ENCODE measurements around the gene ISG20L2.

Gene ISG20L2

GRCh38 chr1:156754219-156754618 lies 25.7 kb upstream of the ISG20L2 start:
- no peak for DNase-seq (ENCODE audit: low spot score)

- no peak for DNase-seq (ENCODE audit: low spot score)
Measured at GRCh38 chr1:156752843-156753482, 24.4 kb upstream of the ISG20L2 start.

DNA sequence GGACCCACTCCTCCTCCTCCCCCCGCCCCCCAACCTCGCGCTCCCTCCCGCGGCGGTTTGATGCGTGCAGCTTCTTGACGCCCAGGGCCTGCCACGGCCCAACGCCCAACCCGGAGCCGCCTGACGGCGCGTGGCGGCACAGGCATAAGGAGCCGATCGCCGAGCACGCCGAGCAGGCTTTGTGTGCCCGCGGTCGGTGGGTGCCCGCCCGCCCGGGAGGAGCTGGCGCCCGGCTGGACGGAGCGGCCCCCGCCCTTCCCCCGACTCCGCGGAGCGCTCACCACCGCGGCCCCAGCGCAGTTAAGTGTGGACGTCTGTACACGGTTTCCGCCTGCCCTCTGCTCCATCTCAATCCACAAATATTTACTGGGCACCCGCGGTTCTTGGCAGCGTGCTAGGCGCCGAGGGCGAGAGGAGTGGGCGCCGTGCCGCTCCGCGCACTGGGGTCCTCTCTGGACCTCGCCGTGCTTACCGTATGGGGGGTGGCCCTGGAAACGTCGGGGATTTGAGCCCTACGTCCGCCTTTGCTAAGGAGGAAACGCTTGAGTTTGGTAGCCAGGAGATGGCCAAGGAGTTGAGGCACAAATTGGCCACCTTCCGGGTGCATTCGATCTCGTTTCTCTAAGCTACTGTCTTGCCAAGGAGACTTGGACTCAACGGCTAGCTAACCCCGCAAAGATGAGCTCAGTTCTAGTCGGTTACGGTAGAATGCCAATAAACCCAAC lies 23.4 kb upstream of the ISG20L2 start:
- DNase-seq (ENCODE audit: low spot score): peak; percentile 91

DNA sequence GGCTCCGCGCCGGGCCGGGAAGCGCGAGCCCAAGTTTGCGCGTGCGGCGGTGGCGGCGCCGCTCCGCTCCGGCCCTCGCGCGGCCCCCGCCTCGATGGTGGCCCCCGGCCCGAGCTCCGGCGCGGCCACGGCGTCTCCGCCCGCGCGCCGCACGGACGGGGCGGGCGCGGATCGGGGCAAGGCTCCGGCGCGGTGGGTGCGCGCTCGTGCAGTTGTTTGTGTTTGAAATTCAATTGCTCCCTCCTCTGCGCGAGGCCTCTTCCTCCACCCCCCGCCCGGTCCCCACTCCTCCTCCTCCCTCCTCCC lies 22.8 kb upstream of the ISG20L2 start, which contains the start of gene HDGF:
HDGF (minus strand) TSS at position 225 of the 306 bp plus-strand sequence. CDS start 246 bp downstream, outside the sequence.
- DNase-seq (ENCODE audit: low spot score): no peak

GRCh38 chr1:156750711-156751450 lies 22.3 kb upstream of the ISG20L2 start:
- DNase-seq (ENCODE audit: low spot score): no peak

DNA sequence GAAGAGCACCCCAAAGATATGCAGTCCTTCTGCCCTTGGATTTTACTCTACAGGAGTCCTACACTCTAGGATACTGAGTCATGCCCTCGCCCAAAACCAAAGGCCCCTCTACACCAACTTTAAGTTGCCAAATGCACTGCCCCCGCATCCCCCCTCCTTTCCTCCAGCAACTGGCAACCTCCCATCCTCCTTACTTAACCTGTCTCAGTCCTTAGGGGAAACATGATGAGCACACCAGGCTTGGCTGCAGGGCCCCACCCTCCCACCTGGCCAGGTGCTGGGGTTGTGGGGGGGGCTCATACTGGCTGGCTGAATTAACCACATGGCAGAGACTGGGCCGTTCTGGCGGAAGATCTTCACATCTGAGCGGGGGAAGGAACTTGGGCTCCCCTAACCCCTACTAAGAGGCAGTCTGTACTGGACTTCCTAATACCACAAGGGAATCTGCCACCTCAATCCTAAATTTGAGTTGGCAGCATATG lies 21.7 kb upstream of the ISG20L2 start:
- DNase-seq (ENCODE audit: low spot score): peak; percentile 84

GRCh38 chr1:156749419-156750118 lies 21.0 kb upstream of the ISG20L2 start:
- peak; percentile 59 for DNase-seq (ENCODE audit: low spot score)

DNA sequence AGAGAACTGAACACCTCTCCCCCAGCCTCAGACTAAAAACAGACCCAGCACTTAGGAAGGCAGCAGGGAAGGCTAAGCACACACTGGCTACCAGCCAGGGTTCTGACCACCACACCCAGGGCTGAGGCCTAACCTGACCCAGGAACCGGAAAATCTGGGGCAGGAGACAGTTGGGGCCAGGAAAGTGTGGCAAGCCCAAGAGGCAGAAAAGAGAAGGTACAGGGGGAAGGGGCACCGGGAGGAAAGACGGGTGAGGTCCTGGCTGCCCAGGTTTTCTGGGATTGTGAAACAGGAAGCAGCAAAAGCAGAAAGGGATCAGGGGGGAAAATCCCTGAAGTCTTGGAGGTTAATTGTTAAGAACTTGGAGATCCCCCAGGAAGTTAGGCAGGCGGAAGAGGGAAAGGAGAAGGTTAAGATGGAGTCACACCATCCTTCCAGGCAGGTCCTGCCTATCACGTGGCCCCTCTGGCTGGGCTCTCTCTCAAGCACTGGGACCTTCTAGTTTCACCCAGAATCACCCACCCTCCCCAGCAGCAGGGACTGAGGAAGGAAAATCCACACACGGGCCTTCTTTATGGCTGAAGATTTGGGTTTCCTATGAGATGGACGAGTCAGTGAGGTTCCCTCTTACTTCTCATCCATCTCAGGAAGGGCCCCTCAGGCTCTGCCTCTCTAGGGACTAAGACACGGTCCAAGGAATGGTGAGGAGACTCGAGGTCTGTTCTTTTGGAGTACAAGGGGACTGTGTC lies 20.3 kb upstream of the ISG20L2 start:
- DNase-seq (ENCODE audit: low spot score): peak; percentile 55

DNA sequence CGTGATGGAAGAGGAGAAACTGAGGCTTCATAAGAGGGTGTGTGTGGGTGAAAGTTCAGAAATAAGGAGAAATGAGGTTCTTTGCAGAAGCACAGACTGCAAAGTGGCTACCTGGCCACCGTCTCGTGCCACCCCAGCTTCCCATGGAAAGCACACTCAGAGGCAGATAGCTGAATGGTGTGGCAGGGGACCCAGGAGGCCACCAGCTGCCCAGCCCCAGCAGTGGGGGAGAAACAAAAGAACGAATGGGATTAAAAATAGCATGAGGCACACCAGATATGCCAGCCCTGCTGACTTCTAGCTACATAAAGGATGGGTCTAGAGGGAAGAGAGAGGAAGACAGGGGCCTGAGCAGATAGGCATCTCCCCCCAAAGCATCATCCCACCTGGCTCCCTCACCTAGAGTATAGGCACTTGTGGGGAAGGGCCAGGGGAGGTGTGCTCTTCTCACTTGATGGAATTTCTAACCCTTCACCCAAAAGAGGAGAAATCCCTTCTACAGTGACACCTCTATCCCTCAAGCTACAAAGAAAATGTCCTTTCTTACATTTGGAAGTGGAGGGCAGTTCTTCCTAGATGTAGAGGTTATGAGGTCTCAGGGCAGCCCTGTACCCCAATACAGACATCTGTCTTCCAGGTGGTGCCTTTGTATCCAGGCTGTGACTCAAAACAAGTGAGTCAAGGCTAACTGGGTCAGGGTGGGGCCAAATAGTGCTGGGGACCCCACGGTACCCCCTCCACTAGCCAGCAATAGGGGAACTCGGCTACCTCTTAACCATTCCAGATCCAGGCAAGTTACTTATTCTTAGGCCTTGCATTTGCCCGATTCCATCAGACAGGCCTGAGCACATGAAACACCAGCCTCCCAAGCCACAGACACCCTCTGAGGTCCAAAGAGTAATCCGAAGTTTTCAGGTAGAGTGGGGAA lies 19.4 kb upstream of the ISG20L2 start:
- peak; percentile 70 for DNase-seq (ENCODE audit: low spot score)

GRCh38 chr1:156746728-156747631 lies 18.4 kb upstream of the ISG20L2 start:
- peak; percentile 90 for DNase-seq (ENCODE audit: low spot score)

DNA sequence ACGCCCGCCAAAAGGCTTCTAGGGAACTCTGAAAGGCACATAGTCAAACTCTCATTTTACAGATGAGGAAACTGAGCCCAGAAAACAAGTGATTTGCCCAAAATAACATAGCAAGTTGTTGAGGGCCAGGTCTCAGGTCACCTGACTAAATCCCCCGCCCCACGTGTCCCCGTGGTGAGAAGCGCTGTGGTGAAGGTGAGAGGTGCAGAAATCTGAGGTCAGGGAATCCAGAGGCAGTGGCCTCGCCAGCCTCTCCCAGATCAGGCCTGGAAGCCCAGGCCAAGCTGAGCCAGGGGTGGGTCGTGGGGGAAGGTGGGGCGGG lies 17.8 kb upstream of the ISG20L2 start:
- no peak for DNase-seq (ENCODE audit: low spot score)

DNA sequence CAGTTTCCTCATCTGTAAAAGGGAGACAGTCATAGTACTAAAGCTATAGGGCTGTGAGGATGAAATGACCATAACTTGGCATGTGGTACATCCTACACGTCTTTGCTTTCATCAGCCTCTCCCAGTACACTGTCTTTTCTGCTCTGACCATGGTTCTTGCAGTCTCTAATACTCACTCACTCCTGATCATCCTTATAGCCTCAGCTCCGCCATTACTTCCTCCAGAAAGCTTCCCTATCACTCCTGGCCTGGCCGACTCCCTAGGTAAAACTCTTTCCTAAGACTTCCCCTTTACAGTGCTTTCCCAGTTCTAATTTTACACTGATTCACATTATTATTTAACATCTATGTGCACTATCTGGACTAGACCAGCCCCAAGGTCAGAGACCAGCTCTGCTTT lies 17.3 kb upstream of the ISG20L2 start:
- DNase-seq (ENCODE audit: low spot score): no peak

DNA sequence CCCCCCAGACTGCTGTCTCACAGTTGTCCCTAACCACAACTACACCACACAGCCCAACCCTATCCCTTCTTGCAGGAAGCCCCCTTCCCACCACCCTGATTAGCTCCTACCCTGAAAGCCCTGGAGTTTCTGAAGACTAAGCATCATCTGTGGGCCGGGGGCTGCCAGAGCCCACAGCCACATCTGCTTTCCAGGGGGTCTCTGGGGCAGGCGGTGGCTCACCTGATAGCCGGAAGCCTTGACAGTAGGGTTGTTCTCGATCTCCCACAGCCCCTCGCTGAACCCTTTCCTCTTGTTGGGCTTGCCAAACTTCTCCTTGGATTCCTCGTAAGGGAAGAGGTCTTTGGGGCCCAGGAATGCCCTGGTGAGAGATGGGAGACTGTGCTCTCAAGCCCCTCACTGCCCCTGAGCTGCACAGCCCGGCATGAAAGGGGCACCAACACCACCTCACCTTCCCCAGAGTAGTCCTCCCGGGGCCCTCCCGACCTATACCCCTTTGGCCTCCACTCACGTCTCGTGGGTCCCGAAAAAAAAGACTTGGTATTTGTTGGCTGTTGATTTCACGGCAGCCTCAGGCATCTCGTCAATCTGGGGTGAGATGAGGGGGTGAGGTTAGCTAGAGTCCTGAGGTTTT lies 16.3 kb upstream of the ISG20L2 start:
- DNase-seq (ENCODE audit: low spot score): no peak

DNA sequence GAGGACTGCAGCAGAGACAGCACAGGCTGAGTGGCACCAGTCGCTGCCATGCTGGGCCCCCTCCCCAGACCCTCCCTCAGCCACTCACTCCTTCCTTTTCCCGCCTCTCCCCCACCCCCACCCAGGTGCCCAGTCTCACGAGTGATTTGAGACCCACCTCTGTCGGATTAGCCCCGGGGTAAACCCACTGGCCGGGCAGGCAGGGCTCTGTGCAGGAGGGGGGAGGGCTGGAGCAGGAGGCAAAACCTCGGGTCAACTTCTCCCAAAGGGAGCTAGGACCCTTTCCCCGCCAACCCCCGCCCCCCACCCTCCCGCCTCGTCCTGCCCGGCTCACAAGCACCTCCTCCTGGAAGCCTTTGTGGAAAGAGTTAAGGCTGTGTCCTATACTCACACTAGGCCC lies 15.8 kb upstream of the ISG20L2 start:
- no peak for DNase-seq (ENCODE audit: low spot score)

GRCh38 chr1:156743367-156744302 lies 15.1 kb upstream of the ISG20L2 start:
- no peak for DNase-seq (ENCODE audit: low spot score)

DNA sequence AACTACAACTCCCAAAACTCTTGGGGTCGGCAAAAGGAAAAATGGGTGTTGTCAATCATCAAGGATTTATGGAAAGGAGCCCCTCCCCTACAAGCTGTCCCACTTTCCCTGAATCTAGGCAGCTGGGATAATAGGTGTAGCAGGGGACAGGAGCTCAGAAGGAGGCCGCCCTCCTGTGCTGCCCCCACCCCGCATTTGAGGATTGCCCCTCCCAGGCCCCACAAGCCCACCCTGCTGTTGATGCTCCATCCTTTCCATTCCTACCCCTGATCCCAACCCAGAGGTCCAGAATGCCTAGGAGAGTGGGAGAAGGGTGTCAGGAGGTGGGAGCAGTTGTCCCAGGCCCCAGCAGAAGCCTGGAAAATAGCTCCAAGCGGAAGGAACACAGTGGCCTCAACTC lies 14.2 kb upstream of the ISG20L2 start:
- DNase-seq (ENCODE audit: low spot score): no peak

- DNase-seq (ENCODE audit: low spot score): no peak
Measured at GRCh38 chr1:156742017-156742416, 13.5 kb upstream of the ISG20L2 start.

DNA sequence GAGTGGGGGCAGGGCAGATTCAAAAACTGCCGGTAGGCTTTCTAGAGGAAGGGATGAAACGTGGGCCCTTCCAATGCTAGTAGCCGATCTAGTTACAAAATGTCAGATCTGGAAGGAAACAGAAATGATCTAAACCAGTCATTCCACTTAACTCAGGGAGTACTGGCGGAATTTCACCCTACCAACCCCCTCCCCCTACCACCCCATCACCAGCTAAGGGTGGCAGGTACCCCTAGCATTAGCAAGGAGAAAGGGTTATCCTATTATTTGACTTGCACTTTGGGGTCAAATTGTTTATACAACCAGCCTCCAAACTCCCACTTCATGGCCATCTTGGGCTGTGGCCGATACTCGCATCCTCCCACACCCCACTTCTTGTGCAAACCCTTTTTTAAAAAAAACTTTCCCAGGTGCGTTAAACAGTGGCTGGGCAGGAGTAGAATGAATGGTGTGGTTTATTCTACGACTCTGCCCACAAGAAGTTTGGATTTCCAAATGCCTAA lies 13.0 kb upstream of the ISG20L2 start:
- DNase-seq (ENCODE audit: low spot score): no peak
